ENCODE measurements around the gene USP35.

Gene USP35

GRCh38 chr11:78188286-78189173 lies at the start of gene USP35, which contains the start of gene KCTD21:
USP35 (plus strand) TSS chr11:78188919; CDS start chr11:78196246, 7,327 bp downstream.
KCTD21 (minus strand) TSS chr11:78188626; CDS start chr11:78174554, 14,072 bp downstream.
- peak; percentile 84 to 88 for DNase-seq (ENCODE audit: low read depth in 1 of 2, low spot score in 1 of 2)

- DNase-seq (ENCODE audit: low read depth in 1 of 2, low spot score in 1 of 2), result peak; percentile 95 to 96
Observed at GRCh38 chr11:78139422-78140391, 49.0 kb upstream of the USP35 start, which contains the start of gene ALG8. ALG8 (minus strand) TSS chr11:78139626; CDS start chr11:78139588, 38 bp downstream.

GRCh38 chr11:78140392-78141077 lies 48.2 kb upstream of the USP35 start:
- DNase-seq (ENCODE audit: low read depth in 1 of 2, low spot score in 1 of 2), result no peak

- DNase-seq (ENCODE audit: low read depth in 1 of 2, low spot score in 1 of 2), result no peak
Observed at GRCh38 chr11:78145511-78146025, 43.2 kb upstream of the USP35 start.

- DNase-seq (ENCODE audit: low read depth in 1 of 2, low spot score in 1 of 2), result no peak
Observed at GRCh38 chr11:78147807-78148206, 40.9 kb upstream of the USP35 start.

GRCh38 chr11:78149646-78150045 lies 39.1 kb upstream of the USP35 start:
- DNase-seq (ENCODE audit: low read depth in 1 of 2, low spot score in 1 of 2), result no peak

GRCh38 chr11:78150346-78150745 lies 38.4 kb upstream of the USP35 start:
- DNase-seq (ENCODE audit: low read depth in 1 of 2, low spot score in 1 of 2), result no peak

- no peak for DNase-seq (ENCODE audit: low read depth in 1 of 2, low spot score in 1 of 2)
Observed at GRCh38 chr11:78150754-78151153, 38.0 kb upstream of the USP35 start.

- DNase-seq (ENCODE audit: low read depth in 1 of 2, low spot score in 1 of 2), result no peak
Observed at GRCh38 chr11:78151804-78152203, 36.9 kb upstream of the USP35 start.

GRCh38 chr11:78156127-78156844 lies 32.4 kb upstream of the USP35 start:
- DNase-seq (ENCODE audit: low read depth in 1 of 2, low spot score in 1 of 2), result no peak

- no peak for DNase-seq (ENCODE audit: low read depth in 1 of 2, low spot score in 1 of 2)
Observed at GRCh38 chr11:78158987-78159652, 29.6 kb upstream of the USP35 start.

GRCh38 chr11:78160557-78160956 lies 28.2 kb upstream of the USP35 start:
- no peak for DNase-seq (ENCODE audit: low read depth in 1 of 2, low spot score in 1 of 2)

GRCh38 chr11:78161346-78161745 lies 27.4 kb upstream of the USP35 start:
- no peak for DNase-seq (ENCODE audit: low read depth in 1 of 2, low spot score in 1 of 2)

- no peak for DNase-seq (ENCODE audit: low read depth in 1 of 2, low spot score in 1 of 2)
Observed at GRCh38 chr11:78161962-78162371, 26.8 kb upstream of the USP35 start.

- no peak for DNase-seq (ENCODE audit: low read depth in 1 of 2, low spot score in 1 of 2)
Observed at GRCh38 chr11:78163828-78164227, 24.9 kb upstream of the USP35 start.

GRCh38 chr11:78164471-78164870 lies 24.2 kb upstream of the USP35 start:
- no peak for DNase-seq (ENCODE audit: low read depth in 1 of 2, low spot score in 1 of 2)

GRCh38 chr11:78166855-78167469 lies 21.8 kb upstream of the USP35 start:
- no peak for DNase-seq (ENCODE audit: low read depth in 1 of 2, low spot score in 1 of 2)

- no peak for DNase-seq (ENCODE audit: low read depth in 1 of 2, low spot score in 1 of 2)
Observed at GRCh38 chr11:78168539-78169477, 19.9 kb upstream of the USP35 start.

Measured in activated CD4-positive, alpha-beta T cell treated with anti-CD3 and anti-CD28 coated beads, Interleukin-2, amount 50 U/mL, for 24 hours (primary cell).